Dendritic cell treated with granulocyte-macrophage colony-stimulating factor and Interleukin-4, amounts not matched to agents 40 ng/mL and 50 ng/mL, for 4 days (primary cell): ENCODE results near the gene MAOA.
"Not testable (repeated sequence)": the region's sequence is repeated elsewhere in the genome, so short reads cannot be mapped to it uniquely, and the experiment has no call there.

Source experiments
- H3K27ac Mint-ChIP-seq: one replicate; pipeline ENCODE4 v1.8.0; 2022; ENCODE audit warnings: mild to moderate bottlenecking, mixed read lengths
- H3K27me3 Mint-ChIP-seq: one replicate; pipeline ENCODE4 v1.8.0; 2022; ENCODE audit warnings: mild to moderate bottlenecking, mixed read lengths
- H3K36me3 Mint-ChIP-seq: one replicate; pipeline ENCODE4 v1.8.0; 2022; ENCODE audit warnings: low read depth, mixed read lengths
- H3K4me1 Mint-ChIP-seq: one replicate; pipeline ENCODE4 v1.8.0; 2022; ENCODE audit warnings: low read depth, mixed read lengths
- H3K4me3 Mint-ChIP-seq: one replicate; pipeline ENCODE4 v1.8.0; 2022; ENCODE audit warnings: mild to moderate bottlenecking, moderate library complexity, mixed read lengths
- H3K9me3 Mint-ChIP-seq: one replicate; pipeline ENCODE4 v1.8.0; 2022; ENCODE audit warnings: mixed read lengths
- intact Hi-C: fragments of 100-400 bp; cut with micrococcal nuclease; formaldehyde crosslinking; loops from one replicate; pipeline ENCODE4 v1.15.0; 2022

The MAOA gene

GRCh38 chrX:43707812-43708548, 51.9 kb downstream of the MAOA start:
- intact Hi-C loops, result no loop called here
- no peaks in the 10 kb centered on the region for H3K9me3 Mint-ChIP-seq
- peaks cover 34% of the 10 kb centered on the region for H3K36me3 Mint-ChIP-seq
- no peak overlapping the region for H3K27ac Mint-ChIP-seq
- no peak overlapping the region for H3K4me3 Mint-ChIP-seq
- H3K4me1 Mint-ChIP-seq, result peaks cover 5% of the 10 kb centered on the region
- H3K27me3 Mint-ChIP-seq, result no peaks in the 10 kb centered on the region

- no peaks in the 10 kb centered on the region for H3K9me3 Mint-ChIP-seq
- H3K4me3 Mint-ChIP-seq, result no peak overlapping the region
- no peaks in the 10 kb centered on the region for H3K4me1 Mint-ChIP-seq
- no peaks in the 10 kb centered on the region for H3K36me3 Mint-ChIP-seq
- no peaks in the 10 kb centered on the region for H3K27me3 Mint-ChIP-seq
- intact Hi-C loops, result no loop called here
- no peak overlapping the region for H3K27ac Mint-ChIP-seq
These were observed 60.0 kb downstream of the MAOA start for GRCh38 chrX:43716144-43716543.

DNA sequence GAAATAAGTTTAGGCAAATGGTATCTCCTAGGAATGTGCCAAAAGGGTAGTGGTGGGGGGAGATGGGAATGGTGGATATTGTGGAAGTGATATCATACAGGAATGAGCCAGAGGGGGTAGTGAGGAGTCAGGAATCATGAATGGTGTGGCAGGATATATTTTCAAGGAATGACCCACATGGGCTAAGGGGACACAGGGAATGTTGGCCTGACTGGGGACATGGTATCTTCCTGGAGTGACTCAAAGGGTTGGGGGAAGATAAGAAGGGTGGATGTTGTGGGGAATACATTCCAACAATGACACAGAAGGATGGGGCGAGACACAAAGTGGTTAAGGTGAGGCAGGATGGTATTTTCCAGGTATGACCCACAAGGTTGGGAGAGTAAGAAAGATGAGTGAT, 60.6 kb downstream of the MAOA start:
- H3K27me3 Mint-ChIP-seq, result no peaks in the 10 kb centered on the region
- no peaks in the 10 kb centered on the region for H3K4me1 Mint-ChIP-seq
- no peak overlapping the region for H3K27ac Mint-ChIP-seq
- no peak overlapping the region for H3K4me3 Mint-ChIP-seq
- no peaks in the 10 kb centered on the region for H3K9me3 Mint-ChIP-seq
- intact Hi-C loops, result no loop called here
- no peaks in the 10 kb centered on the region for H3K36me3 Mint-ChIP-seq

DNA sequence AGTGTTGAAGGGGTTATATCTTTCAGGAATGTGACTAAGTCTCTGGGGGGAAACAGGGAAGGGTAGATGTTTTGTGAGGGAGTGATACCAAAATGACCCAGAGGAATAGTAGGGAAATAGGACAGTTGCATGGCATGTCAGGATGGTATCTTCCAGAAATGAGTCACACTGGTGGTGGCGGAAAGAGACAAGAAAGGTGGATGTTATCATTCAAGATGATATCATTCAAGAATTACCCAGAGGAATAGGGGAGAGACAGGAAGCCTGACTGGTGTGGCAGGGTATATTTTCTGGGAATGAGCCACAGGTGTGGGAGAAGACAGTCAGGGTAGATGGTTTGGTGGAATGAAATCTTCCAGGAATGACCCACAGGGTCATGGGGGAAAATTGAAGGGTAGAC, 61.1 kb downstream of the MAOA start:
- Mint-ChIP-seq H3K4me3 (no peak overlapping the region), H3K9me3 (no peaks in the 10 kb centered on the region), H3K27ac (no peak overlapping the region), H3K4me1 (no peaks in the 10 kb centered on the region), H3K27me3 (no peaks in the 10 kb centered on the region), H3K36me3 (no peaks in the 10 kb centered on the region)
- intact Hi-C loops, result no loop called here

GRCh38 chrX:43718081-43718480, 62.0 kb downstream of the MAOA start:
- no peaks in the 10 kb centered on the region for H3K36me3 Mint-ChIP-seq
- H3K27ac Mint-ChIP-seq, result no peak overlapping the region
- H3K4me3 Mint-ChIP-seq, result no peak overlapping the region
- no peaks in the 10 kb centered on the region for H3K4me1 Mint-ChIP-seq
- no peaks in the 10 kb centered on the region for H3K9me3 Mint-ChIP-seq
- no peaks in the 10 kb centered on the region for H3K27me3 Mint-ChIP-seq
- intact Hi-C loops, result no loop called here

DNA sequence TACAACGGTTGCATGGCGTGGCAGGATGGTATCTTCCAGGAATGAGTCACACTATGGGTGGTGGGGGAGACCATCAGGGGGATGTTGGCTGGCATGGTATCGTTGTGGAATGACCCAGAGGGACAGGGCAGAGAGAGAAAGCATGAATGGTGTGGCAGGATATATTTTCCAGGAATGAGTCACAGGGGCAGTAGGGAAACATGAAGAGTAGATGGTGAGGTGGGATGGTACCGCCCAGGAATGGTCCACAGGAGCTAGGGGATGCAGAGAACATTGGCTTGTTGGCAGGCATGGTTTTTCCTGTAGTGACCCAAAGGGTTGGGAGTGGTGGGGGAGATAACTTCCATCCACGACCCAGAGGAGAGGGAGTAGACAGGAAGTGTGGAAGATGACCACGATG, 62.4 kb downstream of the MAOA start:
- H3K9me3 Mint-ChIP-seq, result no peaks in the 10 kb centered on the region
- H3K27ac Mint-ChIP-seq, result no peak overlapping the region
- H3K4me3 Mint-ChIP-seq, result no peak overlapping the region
- H3K27me3 Mint-ChIP-seq, result no peaks in the 10 kb centered on the region
- no peaks in the 10 kb centered on the region for H3K36me3 Mint-ChIP-seq
- intact Hi-C loops, result no loop called here
- peaks cover 3% of the 10 kb centered on the region for H3K4me1 Mint-ChIP-seq

DNA sequence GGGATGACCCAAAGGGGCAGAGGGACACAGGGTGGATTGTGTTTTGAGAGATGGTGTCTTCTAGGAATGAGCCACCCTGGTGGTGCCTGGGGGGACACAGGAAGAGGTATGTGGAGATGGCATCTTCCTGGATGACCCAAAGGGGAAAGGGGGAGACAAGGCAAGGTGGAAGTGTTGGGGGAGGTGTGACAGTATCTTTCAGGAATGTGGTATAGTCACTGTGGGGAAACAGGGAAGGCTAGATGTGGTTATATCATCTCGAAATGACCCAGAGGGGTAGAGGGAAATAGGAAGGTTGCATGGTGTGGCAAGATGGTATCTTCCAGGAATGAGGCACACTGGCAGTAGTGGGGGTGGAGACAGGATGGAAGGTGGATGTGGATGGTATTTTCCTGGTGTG, 62.9 kb downstream of the MAOA start:
- Mint-ChIP-seq H3K9me3 (no peaks in the 10 kb centered on the region), H3K4me3 (no peak overlapping the region), H3K36me3 (no peaks in the 10 kb centered on the region), H3K27ac (no peak overlapping the region), H3K4me1 (peaks cover 7% of the 10 kb centered on the region), H3K27me3 (no peaks in the 10 kb centered on the region)
- intact Hi-C loops, result no loop called here

- no peaks in the 10 kb centered on the region for H3K9me3 Mint-ChIP-seq
These were observed 64.0 kb downstream of the MAOA start for GRCh38 chrX:43720082-43720481.

DNA sequence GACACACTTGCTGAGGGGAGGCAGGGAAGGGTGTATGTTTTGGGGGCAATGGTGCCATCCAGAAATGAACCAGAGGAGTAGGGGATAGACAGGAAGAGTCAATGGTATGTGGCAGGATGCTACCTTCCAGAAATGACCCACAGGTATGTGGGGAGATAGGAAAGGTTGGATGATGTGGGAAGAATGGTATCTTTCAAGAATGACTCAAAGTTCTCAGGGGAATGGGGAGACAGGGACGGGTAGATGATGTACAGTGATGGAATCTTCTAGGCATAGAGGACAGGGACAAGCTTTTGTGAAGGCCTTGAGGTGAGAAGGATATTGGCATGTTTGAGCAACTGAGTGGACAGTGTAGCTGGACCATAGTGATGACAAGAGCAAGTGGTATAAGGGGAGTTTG, 64.9 kb downstream of the MAOA start:
- H3K4me1 Mint-ChIP-seq, result peaks cover 22% of the 10 kb centered on the region
- H3K27me3 Mint-ChIP-seq, result no peaks in the 10 kb centered on the region
- no peak overlapping the region for H3K27ac Mint-ChIP-seq
- intact Hi-C loops, result no loop called here
- no peaks in the 10 kb centered on the region for H3K9me3 Mint-ChIP-seq
- H3K4me3 Mint-ChIP-seq, result no peak overlapping the region
- peaks cover 16% of the 10 kb centered on the region for H3K36me3 Mint-ChIP-seq

More at GRCh38 chrX:43720082-43720481, 64.0 kb downstream of the MAOA start:
- Mint-ChIP-seq H3K4me1 (peaks cover 16% of the 10 kb centered on the region), H3K27ac (no peak overlapping the region), H3K4me3 (no peak overlapping the region), H3K27me3 (no peaks in the 10 kb centered on the region), H3K36me3 (peaks cover 10% of the 10 kb centered on the region)
- intact Hi-C loops, result no loop called here

DNA sequence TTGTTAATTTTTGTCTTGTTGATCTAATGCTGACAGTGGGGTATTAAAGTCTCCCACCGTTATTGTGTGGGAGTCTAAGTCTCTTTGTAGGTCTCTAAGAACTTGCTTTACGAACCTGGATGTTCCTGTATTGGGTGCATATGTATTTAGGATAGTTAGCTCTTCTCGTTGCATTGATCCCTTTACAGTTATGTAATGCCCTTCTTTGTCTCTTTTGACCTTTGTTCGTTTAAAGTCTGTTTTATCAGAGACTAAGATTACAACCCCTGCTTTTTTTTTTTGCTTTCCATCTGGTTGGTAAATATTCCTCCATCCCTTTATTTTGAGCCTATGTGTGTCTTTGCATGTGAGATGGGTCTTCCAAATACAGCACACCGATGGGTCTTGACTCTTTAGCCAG, 69.1 kb downstream of the MAOA start:
- H3K27me3 Mint-ChIP-seq, H3K27ac Mint-ChIP-seq, H3K9me3 Mint-ChIP-seq, H3K4me3 Mint-ChIP-seq, intact Hi-C loops: not testable (repeated sequence)
- peaks cover 37% of the 10 kb centered on the region for H3K36me3 Mint-ChIP-seq
- H3K4me1 Mint-ChIP-seq, result peaks cover 37% of the 10 kb centered on the region

- H3K27me3 Mint-ChIP-seq, H3K27ac Mint-ChIP-seq, intact Hi-C loops, H3K4me3 Mint-ChIP-seq, H3K9me3 Mint-ChIP-seq: not testable (repeated sequence)
- peaks cover 56% of the 10 kb centered on the region for H3K36me3 Mint-ChIP-seq
- H3K4me1 Mint-ChIP-seq, result peaks cover 43% of the 10 kb centered on the region
These were observed 71.2 kb downstream of the MAOA start for GRCh38 chrX:43727254-43727653.

DNA sequence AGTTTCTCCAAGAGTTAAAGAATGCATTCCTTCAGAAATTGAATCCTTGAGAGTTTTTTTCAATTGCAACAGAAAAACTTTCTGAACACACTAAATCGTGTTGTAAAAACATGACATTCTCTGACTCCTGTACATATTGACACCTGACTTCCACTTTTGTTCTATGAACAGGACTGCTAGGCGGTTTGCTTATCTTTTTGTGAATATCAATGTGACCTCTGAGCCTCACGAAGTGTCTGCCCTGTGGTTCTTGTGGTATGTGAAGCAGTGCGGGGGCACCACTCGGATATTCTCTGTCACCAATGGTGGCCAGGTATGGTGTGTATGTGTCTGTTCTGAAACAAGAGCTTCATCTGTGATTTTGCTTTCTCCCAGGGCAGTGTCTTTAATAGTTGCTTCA, 71.9 kb downstream of the MAOA start:
- intact Hi-C loops, result no loop called here
- H3K9me3 Mint-ChIP-seq, result no peaks in the 10 kb centered on the region
- peaks cover 43% of the 10 kb centered on the region for H3K4me1 Mint-ChIP-seq
- no peaks in the 10 kb centered on the region for H3K27me3 Mint-ChIP-seq
- H3K4me3 Mint-ChIP-seq, result no peak overlapping the region
- H3K36me3 Mint-ChIP-seq, result peaks cover 63% of the 10 kb centered on the region
- H3K27ac Mint-ChIP-seq, result peak overlapping the region; percentile 48

- intact Hi-C loops, result no loop called here
- peaks cover 35% of the 10 kb centered on the region for H3K4me1 Mint-ChIP-seq
- no peaks in the 10 kb centered on the region for H3K9me3 Mint-ChIP-seq
- peaks cover 73% of the 10 kb centered on the region for H3K36me3 Mint-ChIP-seq
- no peaks in the 10 kb centered on the region for H3K27me3 Mint-ChIP-seq
- no peak overlapping the region for H3K4me3 Mint-ChIP-seq
- H3K27ac Mint-ChIP-seq, result peak overlapping the region; percentile 30
These were observed 72.9 kb downstream of the MAOA start for GRCh38 chrX:43728966-43729365.

GRCh38 chrX:43731086-43731485, 75.0 kb downstream of the MAOA start:
- intact Hi-C loops, result no loop called here
- H3K27me3 Mint-ChIP-seq, result no peaks in the 10 kb centered on the region
- H3K9me3 Mint-ChIP-seq, result no peaks in the 10 kb centered on the region
- H3K4me3 Mint-ChIP-seq, result no peak overlapping the region
- peaks cover 20% of the 10 kb centered on the region for H3K4me1 Mint-ChIP-seq
- H3K36me3 Mint-ChIP-seq, result peaks cover 66% of the 10 kb centered on the region
- no peak overlapping the region for H3K27ac Mint-ChIP-seq

DNA sequence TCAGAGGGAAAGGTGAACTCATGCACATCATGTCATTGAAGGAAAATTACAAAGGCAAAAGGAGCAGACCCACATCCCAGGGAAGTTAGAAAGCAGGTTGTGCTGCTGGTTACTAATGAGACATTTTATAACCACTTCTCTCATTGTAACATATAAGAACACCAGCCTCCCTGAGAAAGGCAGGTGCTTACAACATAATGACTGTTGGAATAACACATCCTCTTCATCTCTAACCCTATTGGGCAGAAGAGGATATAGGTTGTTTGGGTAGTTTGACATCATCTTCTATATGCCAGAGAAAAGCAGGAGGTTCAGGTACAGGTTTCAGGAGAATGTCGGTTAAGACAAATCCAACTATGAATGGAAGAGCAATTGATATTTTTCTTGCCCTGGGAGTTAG, 77.6 kb downstream of the MAOA start:
- H3K27ac Mint-ChIP-seq, result no peak overlapping the region
- H3K36me3 Mint-ChIP-seq, result peaks cover 67% of the 10 kb centered on the region
- peaks cover 10% of the 10 kb centered on the region for H3K4me1 Mint-ChIP-seq
- intact Hi-C loops, result no loop called here
- no peak overlapping the region for H3K4me3 Mint-ChIP-seq
- no peaks in the 10 kb centered on the region for H3K27me3 Mint-ChIP-seq
- H3K9me3 Mint-ChIP-seq, result no peaks in the 10 kb centered on the region
